HG03457 (cell line): ENCODE measurements around the gene FBXW4.

Experiments used
- ATAC-seq: cut with Tn5 transposase; IDR thresholded peaks from one replicate; pipeline ENCODE4 v1.9.1; 2021; ENCODE audit warnings: moderate number of reproducible peaks; ENCODE audit not compliant: unreplicated experiment

FBXW4 gene

DNA sequence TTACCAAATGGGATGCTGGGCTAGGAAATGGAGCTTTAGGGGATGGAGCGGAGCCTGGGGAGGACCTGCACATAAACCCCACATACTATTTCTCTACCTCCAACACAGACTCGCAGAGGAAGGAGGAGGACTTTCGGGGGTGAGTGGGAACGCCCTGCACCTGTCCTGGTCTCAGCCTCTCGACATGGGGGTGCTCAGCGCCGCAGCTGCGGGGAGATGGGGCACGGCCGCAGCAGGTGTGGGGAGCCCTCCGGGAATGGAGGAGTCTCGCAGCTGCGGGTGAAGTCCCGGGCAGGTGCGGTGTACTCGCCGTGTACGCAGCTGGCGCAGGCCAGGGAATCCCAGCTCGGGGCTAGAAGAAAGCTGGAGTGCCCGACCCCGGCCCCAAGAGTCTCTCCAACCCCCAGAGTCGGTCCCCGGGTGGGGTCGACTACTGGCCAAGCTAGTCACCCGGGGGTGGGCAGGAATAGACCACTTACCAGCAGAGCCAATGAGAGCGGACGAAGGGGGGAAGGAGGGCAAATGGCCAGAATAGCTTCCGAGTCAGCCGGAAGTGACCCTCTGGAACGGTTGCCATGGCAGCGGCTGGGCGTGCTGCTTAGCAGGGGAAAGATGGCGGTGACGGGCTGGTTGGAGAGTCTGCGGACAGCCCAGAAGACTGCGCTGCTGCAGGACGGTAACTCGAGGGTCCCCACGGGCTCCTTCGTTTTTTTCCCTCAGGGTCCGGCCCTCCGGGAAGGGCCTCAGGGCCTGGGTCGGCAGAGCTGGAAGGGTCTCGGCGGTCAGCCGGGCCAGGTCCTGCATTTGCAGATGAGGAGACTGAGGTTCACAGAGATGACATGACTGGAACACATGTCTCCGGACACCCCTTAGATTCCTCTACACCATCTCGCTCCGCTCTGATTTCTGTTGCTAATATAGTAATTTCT is 107.0 kb downstream of the FBXW4 start, which contains the start of the genes DPCD and POLL:
Gene DPCD, plus strand, starts transcription at position 597 of the 929 bp plus-strand sequence. Its CDS starts 16 bp downstream, at position 613.
Gene POLL, minus strand, starts transcription at position 533 of the 929 bp plus-strand sequence. CDS start 897 bp downstream, outside the sequence.
- ATAC-seq = peak; percentile 80

DNA sequence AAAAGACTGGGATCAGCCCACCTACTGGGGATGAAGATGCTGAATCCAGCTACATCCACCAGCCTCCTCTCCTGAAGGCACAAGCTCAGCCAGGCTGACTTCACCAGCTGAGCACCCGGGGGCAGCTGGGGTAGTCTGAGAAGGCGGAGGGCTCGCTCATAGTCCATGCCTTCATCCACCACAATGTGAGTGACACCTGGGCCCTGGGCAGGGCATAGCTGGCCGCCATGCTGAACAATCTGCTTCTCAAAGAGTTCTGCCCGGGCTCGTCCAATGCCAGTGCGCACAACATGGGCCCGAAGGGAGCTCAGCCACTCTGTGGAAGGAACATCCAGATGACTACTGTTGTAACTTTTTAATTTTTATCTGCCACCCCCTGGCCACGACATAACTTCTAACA is 109.1 kb downstream of the FBXW4 start:
- no peak for ATAC-seq

DNA sequence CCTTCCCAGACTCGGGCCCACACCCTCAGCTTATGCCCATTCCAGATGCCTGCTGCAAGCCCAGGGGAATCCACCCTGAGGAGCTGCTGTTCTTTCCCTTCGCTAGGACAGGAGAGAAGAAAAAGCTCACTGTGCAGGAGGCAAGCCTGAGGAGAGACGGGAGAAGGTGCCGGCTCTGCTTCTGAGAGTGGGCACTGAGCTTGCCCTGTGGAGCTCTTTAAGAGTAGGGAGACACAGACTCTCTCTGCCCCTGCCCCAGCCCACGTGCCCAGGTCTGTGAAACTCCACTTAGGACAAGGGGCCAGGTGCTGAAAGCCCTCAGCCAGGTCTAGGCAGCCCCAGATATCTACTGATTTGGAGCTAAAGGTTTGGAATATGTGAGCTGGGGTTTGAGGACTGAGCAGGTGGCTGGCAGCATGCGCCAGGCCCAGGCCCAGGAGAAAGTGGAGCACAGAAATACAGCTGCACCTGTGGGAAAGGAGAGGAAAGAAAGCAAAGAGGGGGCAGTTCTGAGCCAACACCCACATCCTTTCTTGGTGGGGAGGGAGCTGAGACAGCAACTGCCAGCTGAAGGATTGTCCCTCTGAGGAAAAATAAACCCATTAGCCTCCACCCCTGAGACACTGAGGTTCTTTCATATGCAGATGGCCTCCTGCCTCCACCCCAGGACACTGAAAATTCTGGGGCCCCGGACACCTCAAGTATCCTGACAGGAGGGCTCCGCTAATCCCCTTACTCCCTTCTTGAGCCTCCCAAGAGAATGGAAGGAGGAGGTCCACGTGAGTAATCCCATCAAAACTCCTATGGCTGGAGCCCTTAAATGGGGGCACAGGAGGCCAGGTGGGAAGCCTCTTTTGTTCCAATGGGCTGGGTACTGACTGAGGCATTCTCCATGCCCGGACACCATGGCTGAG is 114.2 kb downstream of the FBXW4 start:
- ATAC-seq = no peak

DNA sequence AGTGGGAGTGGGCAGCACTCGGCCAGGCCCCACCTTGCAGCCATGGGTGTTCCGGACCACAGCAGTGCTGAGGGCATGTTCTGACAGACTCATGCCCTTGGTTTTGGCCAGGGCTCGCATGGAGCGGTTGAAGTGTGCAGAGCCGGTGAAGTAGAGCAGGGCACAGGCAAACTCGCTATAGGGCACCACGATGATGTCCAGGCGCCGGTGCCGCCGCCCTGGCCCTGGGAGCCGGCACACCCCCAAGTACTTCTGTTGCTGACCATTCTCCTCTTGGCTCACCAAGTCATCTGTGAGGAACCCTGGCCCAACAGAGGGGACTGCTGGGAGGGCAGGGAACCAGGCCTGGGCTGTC is 115.5 kb downstream of the FBXW4 start:
- no peak for ATAC-seq

DNA sequence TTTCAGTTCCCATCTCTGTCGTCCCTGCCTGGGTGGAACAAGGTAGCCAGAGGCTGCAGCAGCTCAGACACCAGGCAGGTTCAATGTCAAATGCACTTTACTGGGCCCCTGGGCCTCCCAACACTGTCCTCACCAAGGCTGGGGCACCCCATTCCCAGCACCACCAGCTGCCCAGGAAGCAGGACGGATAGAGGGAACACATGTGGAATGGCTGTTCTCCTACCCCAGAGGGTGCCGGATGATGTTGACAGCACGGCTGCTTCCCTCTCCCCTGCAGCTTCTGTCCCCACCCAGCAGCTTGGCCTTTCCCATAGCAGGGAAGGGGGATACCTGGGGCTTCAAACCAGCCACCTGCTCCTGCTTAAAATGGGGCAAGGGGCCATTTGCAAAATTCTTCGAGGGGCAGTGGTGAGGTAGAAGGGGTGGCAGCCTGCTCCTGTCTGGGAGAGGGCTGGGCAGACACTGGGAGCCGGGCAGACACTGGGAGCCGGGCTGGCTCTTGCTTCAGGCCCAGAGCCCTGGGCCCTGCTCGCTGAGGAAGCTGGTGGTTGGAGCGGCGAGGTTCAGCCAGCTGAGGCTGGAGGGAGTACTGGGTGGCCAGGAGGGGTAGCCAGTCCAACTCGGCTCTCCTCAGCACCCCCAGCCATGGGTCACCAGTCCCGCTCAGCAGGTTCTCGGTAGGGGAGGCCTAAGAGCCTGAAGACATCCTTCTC is 116.0 kb downstream of the FBXW4 start:
- no peak for ATAC-seq

DNA sequence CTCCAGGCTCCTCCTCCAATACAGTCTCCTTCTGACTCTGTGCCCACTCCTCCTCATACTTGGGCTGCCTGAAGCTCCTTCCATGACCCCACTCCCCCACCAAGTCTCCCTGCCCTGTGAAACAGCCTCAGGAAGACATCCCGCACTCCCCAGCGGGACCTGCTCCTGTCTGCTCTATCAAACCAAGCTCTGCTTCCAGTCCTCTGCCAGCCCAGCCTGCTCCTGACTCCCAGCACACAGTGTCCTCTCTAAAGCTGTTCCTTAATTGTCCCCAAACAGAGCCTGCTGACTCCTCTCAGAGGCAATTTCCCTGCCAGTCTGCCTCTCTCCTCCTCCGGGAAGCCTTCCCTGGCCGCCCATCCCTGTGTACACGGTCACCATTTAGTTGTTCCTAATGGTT is 116.8 kb downstream of the FBXW4 start:
- no peak for ATAC-seq

DNA sequence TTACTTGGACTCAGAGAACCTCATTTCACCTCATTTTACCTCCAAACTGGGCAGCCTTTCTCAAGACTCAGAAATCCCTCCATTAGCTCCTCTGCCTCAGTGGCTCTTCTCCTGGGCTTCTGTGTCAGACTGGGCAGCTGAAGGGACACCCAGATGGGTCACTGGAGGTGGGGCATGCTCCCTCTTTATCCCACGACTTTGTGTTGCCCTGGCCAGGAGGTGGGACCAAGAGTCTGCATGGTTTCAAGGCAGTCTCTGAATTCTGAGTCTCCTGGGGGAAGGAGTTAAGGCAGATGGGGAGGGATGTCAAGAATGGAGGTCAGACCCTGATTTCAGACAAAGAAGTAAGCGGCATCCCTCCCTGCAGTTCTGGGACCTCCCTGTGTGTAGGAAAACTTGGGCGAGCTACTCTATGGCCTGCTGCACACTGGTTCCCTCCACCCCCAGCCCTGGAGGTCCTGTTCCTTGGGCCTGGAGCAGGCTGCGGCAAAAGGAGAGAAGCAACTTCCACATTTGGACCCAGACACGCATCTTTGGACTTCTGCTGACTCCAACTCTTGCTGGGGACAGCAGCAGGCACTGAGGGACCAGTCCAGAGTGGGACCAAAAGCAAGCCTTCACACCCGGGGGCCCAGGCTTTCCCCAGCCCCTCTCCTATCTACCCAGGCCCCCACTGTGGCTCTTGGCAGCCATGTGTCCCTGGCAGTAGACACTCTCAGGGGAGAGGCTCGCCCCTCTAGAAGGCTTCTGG is 117.7 kb downstream of the FBXW4 start:
- ATAC-seq = no peak

DNA sequence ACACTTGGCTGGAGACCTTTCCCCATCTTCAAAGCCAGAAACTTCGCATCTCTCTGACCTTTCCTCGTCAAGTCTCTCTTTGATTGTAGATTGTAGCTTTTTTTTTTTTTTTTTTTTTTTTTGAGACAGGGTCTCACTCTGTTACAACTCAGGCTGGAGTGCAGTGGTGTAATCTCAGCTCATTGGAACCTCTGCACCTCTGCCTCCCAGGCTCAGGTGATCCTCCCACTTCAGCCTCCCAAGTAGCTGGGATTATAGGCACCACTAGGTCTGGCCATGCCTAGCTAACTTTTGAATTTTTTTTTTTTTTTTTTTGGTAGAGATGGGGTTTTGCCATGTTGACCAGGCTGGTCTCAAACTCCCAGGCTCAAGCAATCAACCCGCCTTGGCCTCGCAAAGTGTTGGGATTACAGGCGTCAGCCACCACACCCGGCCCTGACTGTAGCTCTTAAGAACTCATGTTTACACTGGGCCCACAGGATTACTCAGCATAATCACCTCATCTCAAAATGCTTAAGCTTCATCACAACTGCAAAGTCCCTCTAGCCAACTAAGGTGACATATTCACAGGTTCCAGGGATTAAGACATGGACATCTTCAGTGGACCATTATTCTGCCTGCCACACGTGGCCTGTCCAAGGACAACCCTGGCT is 118.6 kb downstream of the FBXW4 start:
- ATAC-seq = no peak

DNA sequence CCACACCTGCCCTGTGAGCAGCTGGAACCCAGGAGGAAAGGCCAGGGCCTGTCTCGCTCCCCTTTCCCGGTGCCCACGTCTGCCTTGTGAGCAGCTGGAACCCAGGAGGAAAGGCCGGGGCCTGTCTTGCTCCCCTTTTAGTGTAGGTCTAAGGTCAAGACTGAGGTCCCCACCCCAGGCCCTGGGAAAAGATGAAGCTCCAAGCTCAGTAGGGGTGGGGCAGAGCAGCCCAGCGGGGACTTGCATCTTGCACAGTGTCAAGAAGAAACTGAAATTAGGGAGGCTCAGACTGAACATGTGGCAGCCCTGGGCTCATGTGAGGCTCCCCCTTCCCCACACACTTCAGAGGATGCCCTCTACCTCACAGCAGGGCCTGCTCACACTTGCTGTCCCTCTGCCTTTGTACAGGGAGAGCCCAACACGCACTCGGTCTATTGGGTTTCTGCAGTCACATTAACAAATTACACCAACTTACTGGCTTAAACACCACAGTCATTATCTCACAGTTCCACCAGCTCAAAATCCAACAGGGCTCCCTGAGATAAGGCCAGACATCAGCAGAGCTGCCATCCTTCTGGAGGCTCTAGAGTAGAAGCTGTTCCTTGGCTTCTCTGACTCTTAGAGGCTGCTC is 119.3 kb downstream of the FBXW4 start:
- ATAC-seq = no peak

DNA sequence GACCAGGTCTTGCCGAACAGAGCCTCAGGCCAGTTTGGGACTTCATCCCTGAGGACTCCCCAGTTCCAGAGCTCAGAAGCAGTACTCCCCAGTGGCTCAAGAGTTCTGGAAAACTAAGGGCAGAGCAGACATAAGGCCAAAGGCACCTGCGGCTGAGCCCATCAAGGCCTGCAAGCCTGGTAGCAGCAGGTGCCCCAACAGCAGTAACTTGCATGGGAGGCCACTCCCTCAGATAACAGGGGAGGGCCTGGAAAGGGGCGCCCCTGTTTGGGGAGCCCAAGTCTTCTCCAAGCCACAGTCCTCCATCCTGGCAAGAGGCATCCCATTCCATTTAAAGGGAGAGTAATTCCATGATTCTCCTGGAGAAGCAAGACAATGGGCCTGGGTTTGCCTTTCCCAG is 119.9 kb downstream of the FBXW4 start:
- no peak for ATAC-seq

DNA sequence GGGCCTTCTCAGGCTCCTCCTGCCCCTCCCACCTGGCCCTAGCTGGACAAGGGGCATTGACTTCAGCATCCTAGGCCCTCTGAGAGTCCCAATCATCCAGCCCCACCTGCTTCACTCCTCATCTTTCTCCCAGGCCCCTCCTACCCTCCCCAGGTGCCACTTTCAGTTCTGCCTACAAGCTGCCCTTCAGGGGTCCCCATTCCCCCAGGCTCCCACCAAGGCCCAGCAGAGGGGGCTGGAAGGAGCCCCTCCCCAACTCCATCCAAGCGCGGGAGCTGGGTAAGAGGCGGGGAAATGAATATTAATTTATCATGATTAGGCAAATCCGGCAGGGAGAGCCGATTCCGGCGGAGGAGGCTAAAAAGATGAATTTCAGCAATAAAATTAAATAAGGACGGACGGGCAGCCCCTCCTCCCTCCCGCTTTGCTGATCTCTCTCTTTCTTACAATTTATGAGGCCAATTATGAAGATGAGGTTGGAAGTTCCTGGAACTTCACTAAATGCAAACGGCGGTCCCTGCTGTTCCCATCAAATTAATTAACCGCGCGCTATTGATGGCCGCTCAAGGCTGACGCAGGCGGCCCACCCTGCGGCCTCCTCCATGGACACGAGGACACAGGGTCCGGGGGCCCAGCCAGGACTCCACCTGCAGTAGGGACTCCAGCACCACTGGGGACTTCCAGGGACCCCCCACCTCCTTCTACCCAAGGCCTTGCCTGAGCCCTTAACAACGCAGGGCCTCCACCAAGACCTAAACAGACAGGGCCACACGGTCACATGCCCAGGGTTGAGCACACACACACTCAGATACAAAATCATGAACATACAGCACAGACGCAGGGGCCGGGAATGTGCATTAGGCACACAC is 120.9 kb downstream of the FBXW4 start:
- ATAC-seq = no peak

DNA sequence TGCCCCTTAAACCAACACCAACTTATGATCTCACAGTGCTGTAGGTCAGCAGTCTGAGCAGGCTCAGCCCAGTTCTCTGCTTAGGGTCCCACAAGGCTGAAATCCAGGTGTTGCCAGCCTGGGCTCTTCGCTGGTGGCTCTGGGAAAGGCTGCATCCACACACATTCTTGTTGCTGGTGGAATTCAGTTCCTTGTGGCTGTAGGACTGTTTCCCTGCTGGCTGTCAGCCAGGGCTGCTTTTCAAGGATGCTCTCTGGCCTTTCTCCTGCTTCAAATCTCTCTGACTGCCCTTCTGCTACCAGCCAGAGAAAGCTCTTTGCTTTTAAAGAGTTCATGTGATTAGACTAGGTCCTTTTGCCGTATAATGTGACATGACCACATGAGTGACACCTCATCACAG is 122.2 kb downstream of the FBXW4 start:
- no peak for ATAC-seq

DNA sequence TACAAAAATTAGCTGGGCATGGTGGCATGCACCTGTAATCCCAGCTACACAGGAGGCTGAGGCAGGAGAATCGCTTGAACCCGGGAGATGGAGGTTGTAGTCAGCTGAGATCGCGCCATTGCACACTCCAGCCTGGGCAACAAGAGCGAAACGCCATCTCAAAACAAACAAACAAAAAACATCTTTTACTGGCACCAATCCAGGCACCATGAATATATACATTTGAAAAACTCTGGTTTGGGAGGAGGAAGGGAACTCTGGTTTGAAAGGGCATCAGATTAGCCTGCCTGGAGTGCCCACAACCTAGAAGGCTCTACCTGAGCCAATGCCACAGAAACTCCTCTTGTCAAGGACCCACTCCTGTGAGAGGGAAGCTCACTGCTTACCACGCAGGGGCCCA is 122.8 kb downstream of the FBXW4 start:
- ATAC-seq = no peak

DNA sequence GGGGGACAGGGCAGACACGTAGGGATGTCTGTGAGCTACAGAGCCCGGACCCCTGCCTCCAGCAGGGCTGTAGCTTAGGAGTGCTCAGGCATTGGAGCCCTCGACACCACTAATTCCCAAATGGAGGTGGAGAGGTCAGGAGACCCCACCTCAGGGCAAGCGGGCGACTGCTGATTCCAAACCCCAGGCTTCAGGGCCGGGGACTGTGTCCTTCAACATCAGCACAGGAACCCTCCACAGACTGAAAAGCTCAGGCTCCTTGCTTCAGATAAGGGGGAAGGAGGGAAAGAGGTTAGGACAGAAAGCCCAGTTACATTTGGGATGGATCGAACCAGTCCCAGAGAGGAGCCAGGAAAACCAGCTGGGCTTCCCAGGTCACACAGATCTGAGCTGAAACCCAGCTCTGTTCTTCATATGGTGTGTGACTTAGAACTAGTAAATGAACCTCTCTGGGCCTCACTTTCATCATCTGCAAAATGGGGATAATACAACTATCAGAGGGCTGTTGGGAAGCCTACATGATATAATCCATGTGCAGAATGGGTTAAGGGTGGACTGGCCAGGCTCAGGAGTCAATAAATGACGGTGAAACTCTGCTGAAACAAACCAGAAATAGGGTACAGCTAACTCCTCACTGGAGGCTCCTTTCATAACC is 123.6 kb downstream of the FBXW4 start:
- ATAC-seq = no peak

DNA sequence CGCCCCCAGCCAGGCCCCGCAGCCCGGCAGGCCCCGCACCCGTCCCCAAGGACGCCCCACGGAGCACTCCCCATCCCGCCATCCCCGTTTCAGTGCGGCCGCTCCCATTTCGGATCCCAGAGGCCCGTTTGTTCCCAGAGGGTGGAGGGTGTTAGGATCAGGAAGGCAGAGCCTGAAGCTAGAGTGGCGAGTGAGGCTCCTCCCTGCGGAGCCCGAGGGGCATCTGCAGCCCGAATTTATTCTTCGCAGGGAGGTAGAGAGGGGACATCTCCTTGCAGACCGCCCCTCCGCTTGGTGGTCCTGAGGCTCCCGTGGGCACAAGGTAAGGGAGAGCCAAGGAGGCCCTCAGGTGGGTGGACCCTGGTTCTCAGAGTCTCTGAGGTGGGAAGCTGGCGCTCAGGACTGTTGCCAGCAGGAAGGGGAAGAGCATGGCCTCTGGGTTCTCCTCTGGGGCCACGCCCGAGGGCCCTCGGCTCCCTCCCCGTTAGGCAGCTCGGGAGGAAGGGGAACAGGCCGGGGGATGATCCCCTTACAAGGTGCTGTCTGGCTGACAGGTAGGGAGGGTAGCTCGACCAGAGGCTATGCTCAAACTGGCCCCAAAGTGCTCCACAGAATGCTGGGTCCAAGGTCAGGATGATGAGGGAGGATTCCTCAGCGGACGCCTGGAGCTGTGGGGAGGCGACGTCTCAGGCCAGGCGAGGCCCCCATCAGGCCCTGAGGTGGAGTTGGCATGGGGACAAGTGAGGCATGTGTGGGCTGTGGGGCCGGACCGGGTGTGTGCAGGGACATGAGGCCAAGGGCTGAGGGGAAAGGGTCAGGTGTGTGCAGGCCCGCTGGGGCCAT is 124.3 kb downstream of the FBXW4 start:
- ATAC-seq = no peak

DNA sequence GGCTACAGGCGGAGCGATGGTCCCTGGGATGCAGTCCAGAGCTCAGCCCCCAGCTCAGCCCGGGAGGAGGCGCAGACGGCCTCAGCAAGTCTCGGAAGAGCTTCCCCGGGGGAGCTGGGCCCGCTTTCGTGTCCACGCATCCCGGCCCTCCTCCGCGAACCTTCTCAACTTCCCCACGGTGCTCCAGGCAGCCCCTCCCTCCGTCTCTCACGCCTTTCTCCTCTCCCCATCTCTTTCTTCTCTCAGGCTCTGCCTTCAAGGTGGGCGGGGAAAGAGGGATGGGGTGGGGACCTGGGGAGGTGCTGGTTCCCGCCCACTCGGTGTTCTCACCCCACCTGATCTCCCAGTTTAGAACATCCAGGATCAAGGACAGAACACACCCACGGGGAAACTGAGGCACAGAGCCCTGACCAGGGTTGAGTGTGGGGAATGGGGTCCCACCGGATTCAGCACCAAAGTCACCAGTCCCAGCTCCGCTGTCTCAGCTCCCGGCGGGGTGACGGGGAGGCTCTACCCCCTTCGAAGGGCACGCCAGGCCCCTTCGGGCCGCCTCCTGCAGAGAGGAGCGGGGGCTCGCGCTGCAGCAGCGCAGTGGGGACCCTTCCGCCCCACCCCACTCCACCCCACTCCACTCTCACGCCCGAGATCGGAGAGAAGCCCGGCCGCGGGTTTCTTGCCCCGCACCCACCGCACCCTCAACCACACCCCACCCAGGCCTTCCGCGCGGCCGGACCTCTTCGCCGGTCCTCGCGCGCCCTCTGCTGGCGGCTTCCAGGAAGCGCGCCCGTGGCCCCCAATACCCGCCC is 125.1 kb downstream of the FBXW4 start:
- ATAC-seq = no peak
